PC-9 (cell line): ENCODE results near the gene SORBS1. TPM values are rescaled to one million over a fixed set of nuclear protein-coding genes. Genes with fewer than 3 reads are reported as not detected.
"Not testable (repeated sequence)": the region's sequence is repeated elsewhere in the genome, so short reads cannot be mapped to it uniquely, and the experiment has no call there.

Source experiments
- BruUV-seq: library from RNA; stranded (reverse); fragments of 400-500 nt; replicated peaks from 2 replicates; lab custom pipeline; 2021; lab: Mats Ljungman, UMichigan
- CTCF ChIA-PET: fragments of 300-600 bp; sonication (Branson Sonifier 250); formaldehyde crosslinking; loops from one replicate; lab custom pipeline; 2022; ENCODE audit warnings: antibody characterized with exemption; lab: Charles Lee
- POLR2A ChIA-PET: fragments of 300-600 bp; sonication (Branson Sonifier 250); formaldehyde crosslinking; loops from one replicate; lab custom pipeline; 2022; ENCODE audit warnings: antibody characterized with exemption; ENCODE audit not compliant: unreplicated experiment; lab: Charles Lee
- DNase-seq, 2 experiments: peaks; one replicate each; pipeline versions ENCODE4 v3.0.0 to v3.0.0-alpha.2; 2015 to 2022; ENCODE audit warnings: mixed read lengths in 1 of 2
- H2AFZ ChIP-seq: fragments of 200-600 bp; sonication (generic); 2 replicates; pipeline ENCODE4 v1.8.1; 2017; ENCODE audit warnings: antibody characterized with exemption
- H3F3A ChIP-seq: fragments of 200-600 bp; sonication (generic); 2 replicates; pipeline ENCODE4 v1.8.1; 2017; ENCODE audit warnings: antibody characterized with exemption, mild to moderate bottlenecking, low read depth; ENCODE audit not compliant: insufficient read depth
- H3K27ac ChIP-seq: fragments of 200-600 bp; sonication (generic); 2 replicates; pipeline ENCODE4 v1.6.1; 2016; ENCODE audit warnings: mixed run types
- H3K27me3 ChIP-seq: fragments of 200-600 bp; sonication (generic); 2 replicates; pipeline ENCODE4 v1.6.1; 2016; ENCODE audit warnings: low read depth, mixed run types; ENCODE audit not compliant: insufficient read depth
- H3K36me3 ChIP-seq: fragments of 200-600 bp; sonication (generic); 2 replicates; pipeline ENCODE4 v1.6.1; 2016; ENCODE audit warnings: low read depth, mixed run types
- H3K4me1 ChIP-seq: fragments of 200-600 bp; sonication (generic); replicated peaks from 2 replicates; pipeline ENCODE4 v1.6.1; 2016; ENCODE audit warnings: mixed run types; ENCODE audit not compliant: insufficient read depth
- H3K4me2 ChIP-seq: fragments of 200-600 bp; sonication (generic); 2 replicates; pipeline ENCODE4 v1.6.1; 2017; ENCODE audit warnings: mixed run types
- H3K4me3 ChIP-seq: fragments of 200-600 bp; sonication (generic); 2 replicates; pipeline ENCODE4 v1.6.1; 2016; ENCODE audit warnings: mixed run types
- H3K79me2 ChIP-seq: fragments of 200-600 bp; sonication (generic); 2 replicates; pipeline ENCODE4 v1.6.1; 2017; ENCODE audit warnings: low read depth, mixed run types
- H3K9me2 ChIP-seq: fragments of 200-600 bp; sonication (generic); 2 replicates; pipeline ENCODE4 v1.8.1; 2017; ENCODE audit warnings: mild to moderate bottlenecking; ENCODE audit not compliant: insufficient read depth
- H3K9me3 ChIP-seq: fragments of 200-600 bp; sonication (generic); 2 replicates; pipeline ENCODE4 v1.8.1; 2016; ENCODE audit warnings: low read depth; ENCODE audit not compliant: insufficient read depth
- H4K20me1 ChIP-seq: fragments of 200-600 bp; sonication (generic); 2 replicates; pipeline ENCODE4 v1.8.1; 2017; ENCODE audit not compliant: insufficient read depth
- CTCF ChIP-seq: fragments of 200-600 bp; sonication (generic); conservative IDR thresholded peaks from 2 replicates; pipeline ENCODE4 v1.6.1; 2017; ENCODE audit warnings: mixed run types, antibody characterized with exemption, mild to moderate bottlenecking, moderate library complexity
- EZH2 ChIP-seq: fragments of 200-600 bp; sonication (generic); IDR thresholded peaks from 2 replicates; pipeline ENCODE4 v1.8.0; 2017; ENCODE audit warnings: antibody characterized with exemption, low read depth
- intact Hi-C: fragments of 100-400 bp; cut with micrococcal nuclease; formaldehyde crosslinking; loops from one replicate; pipeline ENCODE4 v1.10.0; 2022; ENCODE audit not compliant: unreplicated experiment
- total RNA-seq: library from RNA; stranded (reverse); gene quantifications from 2 replicates; pipeline ENCODE4 v1.2.3, GENCODE V29; 2021

Gene SORBS1
- total RNA-seq, 1 experiment from 2014 or later: 5.0 TPM

DNA sequence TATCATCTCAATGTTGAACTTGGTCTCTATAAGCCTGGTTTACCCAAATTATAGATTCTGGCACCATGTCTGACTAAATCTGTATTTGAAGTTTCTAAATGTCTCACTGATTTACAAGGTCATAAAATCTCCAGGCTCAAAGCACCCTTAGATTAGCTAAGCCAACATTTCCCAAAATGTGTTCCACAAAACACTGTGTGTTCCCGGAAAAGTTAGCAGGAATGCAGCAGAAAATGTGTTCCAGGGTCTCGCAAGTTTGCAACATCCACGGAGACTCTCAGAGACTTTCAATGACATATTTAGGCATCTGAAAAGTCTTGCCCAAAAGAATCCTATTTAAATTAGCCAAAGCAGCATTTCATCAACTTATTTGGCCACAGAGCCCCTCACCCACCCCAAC lies 91.9 kb downstream of the SORBS1 start:
- intact Hi-C loops: no loop called here
- POLR2A ChIA-PET: no interaction called here

DNA sequence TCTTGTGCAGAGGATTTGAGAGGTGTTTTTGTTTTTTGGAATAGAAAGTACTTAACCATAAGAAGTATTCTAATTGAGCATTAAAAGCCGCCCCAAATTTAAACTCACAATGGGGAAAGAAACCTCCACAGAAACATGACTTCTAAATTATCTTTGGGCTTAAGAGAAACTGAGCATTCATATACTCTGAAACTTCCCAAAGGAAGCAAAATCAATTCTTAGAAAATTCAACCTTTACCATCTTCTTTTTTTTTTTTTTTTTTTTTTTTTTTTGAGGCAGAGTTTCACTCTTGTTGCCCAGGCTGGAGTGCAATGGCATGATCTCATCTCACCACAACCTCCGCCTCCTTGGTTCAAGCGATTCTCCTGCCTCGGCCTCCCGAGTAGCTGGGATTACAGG lies 93.5 kb downstream of the SORBS1 start:
- H4K20me1 ChIP-seq, H3K27ac ChIP-seq, H3K4me3 ChIP-seq, H2AFZ ChIP-seq, H3K36me3 ChIP-seq, POLR2A ChIA-PET, H3K79me2 ChIP-seq, H3K9me2 ChIP-seq, intact Hi-C loops, H3K9me3 ChIP-seq, CTCF ChIA-PET, H3K4me2 ChIP-seq, H3K27me3 ChIP-seq, BruUV-seq, H3F3A ChIP-seq, H3K4me1 ChIP-seq, DNase-seq: not testable (repeated sequence)

More for the DNA sequence above, 91.9 kb downstream of the SORBS1 start:
- Histone ChIP-seq H3K36me3 (no peaks in the 10 kb centered on the region), H3K9me2 (no peaks in the 10 kb centered on the region), H3K4me2 (no peak overlapping the region), H3K27me3 (no peaks in the 10 kb centered on the region), H3K9me3 (no peaks in the 10 kb centered on the region), H3K27ac (no peak overlapping the region), H3F3A (no peaks in the 10 kb centered on the region), H3K4me3 (no peak overlapping the region), H2AFZ (no peak overlapping the region), H3K79me2 (no peaks in the 10 kb centered on the region), H4K20me1 (no peaks in the 10 kb centered on the region), H3K4me1 (no peaks in the 10 kb centered on the region)
- no TSS peak for BruUV-seq
- DNase-seq: no peak
- CTCF ChIA-PET: no interaction called here
- TF ChIP-seq EZH2: no peak
- no peak for TF ChIP-seq CTCF

DNA sequence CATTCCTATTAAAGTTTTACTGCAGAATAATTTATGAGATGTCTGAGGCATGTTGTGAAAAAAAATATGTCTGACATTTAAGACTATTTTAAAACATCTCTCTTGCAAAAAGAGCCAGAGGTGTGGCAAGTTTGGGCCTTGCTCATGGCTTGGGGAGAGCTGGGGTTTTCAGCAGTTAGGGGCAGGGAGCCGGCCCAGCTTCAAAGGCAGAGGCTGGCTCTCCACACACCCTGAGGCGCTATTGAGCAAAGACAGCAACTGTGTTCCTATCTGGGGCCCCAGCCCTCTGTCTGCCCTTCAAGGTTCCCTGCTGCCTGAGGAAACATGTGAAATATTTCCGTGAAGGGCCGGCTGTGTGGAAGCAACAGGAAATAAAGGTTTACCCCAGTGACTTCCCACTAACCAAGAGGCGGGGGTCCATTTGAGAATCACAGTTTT lies 94.0 kb downstream of the SORBS1 start:
- no peaks in the 10 kb centered on the region for H3K4me1 ChIP-seq
- no peaks in the 10 kb centered on the region for H3K9me3 ChIP-seq
- H3K36me3 ChIP-seq: no peaks in the 10 kb centered on the region
- no peak overlapping the region for H3K4me3 ChIP-seq
- TF ChIP-seq EZH2: no peak
- no peak for TF ChIP-seq CTCF
- H3K27me3 ChIP-seq: no peaks in the 10 kb centered on the region
- H3K4me2 ChIP-seq: no peak overlapping the region
- H3K27ac ChIP-seq: no peak overlapping the region
- intact Hi-C loops: no loop called here
- POLR2A ChIA-PET: no interaction called here
- no peak overlapping the region for H2AFZ ChIP-seq
- BruUV-seq: no TSS peak
- no peaks in the 10 kb centered on the region for H4K20me1 ChIP-seq
- no peaks in the 10 kb centered on the region for H3F3A ChIP-seq
- no peaks in the 10 kb centered on the region for H3K9me2 ChIP-seq
- no peaks in the 10 kb centered on the region for H3K79me2 ChIP-seq
- CTCF ChIA-PET: no interaction called here
- no peak for DNase-seq

DNA sequence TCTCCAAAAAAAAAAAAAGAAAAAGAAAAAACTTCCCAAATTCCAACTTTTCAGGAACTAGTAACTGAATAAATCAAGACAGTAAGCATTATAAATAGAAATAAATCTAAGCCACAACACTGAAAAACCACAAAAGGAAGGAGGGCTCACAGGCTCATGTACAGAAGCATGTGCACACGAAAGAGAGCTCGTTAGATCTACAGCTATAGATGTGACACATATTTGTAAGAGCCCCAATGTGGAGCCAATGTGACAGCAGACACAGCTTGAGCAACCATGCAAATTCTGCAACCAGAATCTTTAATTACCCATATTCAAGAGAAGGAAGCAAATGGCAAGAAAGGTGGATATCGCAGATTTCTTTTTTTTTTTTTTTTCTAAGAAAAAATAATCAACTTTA lies 94.7 kb downstream of the SORBS1 start:
- Histone ChIP-seq H3K27ac (no peak overlapping the region), H3K27me3 (no peaks in the 10 kb centered on the region), H3K9me2 (no peaks in the 10 kb centered on the region), H4K20me1 (no peaks in the 10 kb centered on the region), H2AFZ (no peak overlapping the region), H3K4me2 (no peak overlapping the region), H3K36me3 (no peaks in the 10 kb centered on the region), H3F3A (no peaks in the 10 kb centered on the region), H3K4me1 (no peaks in the 10 kb centered on the region), H3K4me3 (no peak overlapping the region), H3K9me3 (no peaks in the 10 kb centered on the region), H3K79me2 (no peaks in the 10 kb centered on the region)
- ChIA-PET POLR2A (no interaction called here), CTCF (no interaction called here)
- no peak for DNase-seq
- no TSS peak for BruUV-seq
- intact Hi-C loops: no loop called here
- TF ChIP-seq CTCF (no peak), EZH2 (no peak)
